K562 (cell line): ENCODE results near the gene MRM2. TPM values are rescaled to one million over a fixed set of nuclear protein-coding genes. Genes with fewer than 3 reads are reported as not detected.

ENCODE experiments used
- ATAC-seq: fragments of 200-7000 bp; cut with Tn5 transposase; 3 replicates; pipeline ENCODE4 v1.9.1; 2020; ENCODE audit warnings: moderate library complexity
- BruUV-seq: library from RNA; stranded (reverse); fragments of 400-500 nt; replicated peaks from 2 replicates; lab custom pipeline; 2021; lab: Mats Ljungman, UMichigan
- CTCF ChIA-PET: fragments of 300-600 bp; formaldehyde crosslinking; extraction: SDS; loops from one replicate; lab custom pipeline; 2021; ENCODE audit warnings: low intra/inter-chr PET ratio; lab: Yijun Ruan, JAX
- POLR2A ChIA-PET: fragments of 300-600, 350-650 bp; sonication (Branson Sonifier 250); formaldehyde crosslinking; extraction: SDS; loops from one replicate; lab custom pipeline; 2021; ENCODE audit warnings: antibody characterized with exemption, inconsistent platforms; lab: Yijun Ruan, JAX
- DNase-seq, 4 experiments: peaks; one replicate each; pipeline versions ENCODE4 v3.0.0 to v3.0.0-alpha.2; 2011 to 2018; ENCODE audit warnings: low spot score in 3 of 4, mixed read lengths in 3 of 4; ENCODE audit errors: extremely low read depth in 1 of 4
- FAIRE-seq: peaks from 2 replicates; lab custom pipeline; 2011; peaks lifted over from hg19 to GRCh38; lab: Jason Lieb, UNC
- H2AFZ ChIP-seq: 2 replicates; pipeline ENCODE4 v1.6.0; 2011; ENCODE audit warnings: low read depth, low read length, control low read depth, inconsistent platforms
- H3K27ac ChIP-seq: fragments of 200-600 bp; 3 replicates; pipeline ENCODE4 v1.8.0; 2011; ENCODE audit warnings: low read depth, mild to moderate bottlenecking, control low read depth, inconsistent platforms, low read length, moderate library complexity, mixed read lengths; ENCODE audit errors: extremely low read depth
- H3K27me3 ChIP-seq, 2 experiments: fragments of 300-600 bp in 1 of 2; 2 replicates in 1 of 2; 3 replicates in 1 of 2; pipeline versions ENCODE4 v1.6.0 to v1.8.0; 2011; ENCODE audit warnings: inconsistent platforms in 2 of 2, low read length in 2 of 2, mild to moderate bottlenecking in 1 of 2, mixed read lengths in 1 of 2, moderate library complexity in 1 of 2; ENCODE audit not compliant: control insufficient read depth in 2 of 2, insufficient read depth in 2 of 2
- H3K36me3 ChIP-seq: fragments of 300-600 bp; 3 replicates; pipeline ENCODE4 v1.8.0; 2011; ENCODE audit warnings: mild to moderate bottlenecking, low read length, inconsistent platforms; ENCODE audit not compliant: control insufficient read depth, insufficient read depth
- H3K4me1 ChIP-seq, 2 experiments: fragments of 200-600 bp in 1 of 2; replicated peaks in 1 of 2; 2 replicates in 1 of 2; 3 replicates in 1 of 2; pipeline versions ENCODE4 v1.5.1 to v1.8.0; 2011; ENCODE audit warnings: inconsistent platforms in 2 of 2, low read length in 2 of 2, mild to moderate bottlenecking in 1 of 2, mixed read lengths in 1 of 2, moderate library complexity in 1 of 2; ENCODE audit not compliant: control insufficient read depth in 2 of 2, insufficient read depth in 2 of 2
- H3K4me2 ChIP-seq: 2 replicates; pipeline ENCODE4 v1.6.1; 2011; ENCODE audit warnings: low read length, control low read depth, inconsistent platforms, mixed read lengths; ENCODE audit not compliant: insufficient read depth
- H3K4me3 ChIP-seq: fragments of 200-600 bp; sonication (generic), shearing (Covaris generic); 2 replicates; pipeline ENCODE4 v1.5.1; 2016; ENCODE audit warnings: control low read depth, inconsistent platforms
- H3K79me2 ChIP-seq: fragments of 200-600 bp; 3 replicates; pipeline ENCODE4 v1.8.0; 2011; ENCODE audit warnings: low read length, inconsistent platforms; ENCODE audit not compliant: control insufficient read depth, insufficient read depth
- H3K9ac ChIP-seq, 2 experiments: 2 replicates each; pipeline versions ENCODE4 v1.6.0 to v1.6.1; 2011; ENCODE audit warnings: low read depth in 2 of 2, low read length in 2 of 2, control low read depth in 1 of 2, inconsistent platforms in 1 of 2, mild to moderate bottlenecking in 1 of 2, mixed read lengths in 1 of 2; ENCODE audit not compliant: insufficient read depth in 1 of 2
- H3K9me1 ChIP-seq: one replicate; pipeline ENCODE4 v1.6.0; 2011; ENCODE audit warnings: inconsistent platforms, mild to moderate bottlenecking, low read length, moderate library complexity; ENCODE audit not compliant: control insufficient read depth, insufficient read depth
- H3K9me3 ChIP-seq: replicated peaks from 2 replicates; pipeline ENCODE4 v1.5.1; 2011; ENCODE audit warnings: low read depth, low read length, inconsistent platforms; ENCODE audit not compliant: control insufficient read depth, insufficient read depth
- H4K20me1 ChIP-seq: replicated peaks from 2 replicates; pipeline ENCODE4 v1.6.1; 2011; ENCODE audit warnings: low read length, inconsistent platforms, mixed read lengths; ENCODE audit not compliant: control insufficient read depth, insufficient read depth
- BRF2 ChIP-seq: IDR thresholded peaks from 3 replicates; pipeline ENCODE4 v1.6.1; 2011; ENCODE audit warnings: borderline replicate concordance, mild to moderate bottlenecking; ENCODE audit not compliant: insufficient read length, insufficient read depth
- E2F6 ChIP-seq, 2 experiments: IDR thresholded peaks; 2 replicates each; pipeline ENCODE4 v1.6.1; 2011; ENCODE audit warnings: borderline replicate concordance in 1 of 2, control low read depth in 1 of 2, low read depth in 1 of 2, low read length in 1 of 2, mild to moderate bottlenecking in 1 of 2, mixed read lengths in 1 of 2, moderate library complexity in 1 of 2; ENCODE audit not compliant: insufficient read depth in 1 of 2, insufficient read length in 1 of 2, poor library complexity in 1 of 2, severe bottlenecking in 1 of 2; ENCODE audit errors: extremely low read depth in 1 of 2
- HDAC6 ChIP-seq: IDR thresholded peaks from 2 replicates; pipeline ENCODE4 v1.6.1; 2012; ENCODE audit warnings: low read depth, mild to moderate bottlenecking, control low read depth, inconsistent platforms, low read length, moderate library complexity
- KDM5B ChIP-seq: fragments of 200-600 bp; sonication (generic); IDR thresholded peaks from 2 replicates; pipeline ENCODE4 v1.6.1; 2012; ENCODE audit warnings: low read depth, mild to moderate bottlenecking, moderate library complexity, low read length, control low read depth, inconsistent platforms; ENCODE audit not compliant: insufficient replicate concordance
- MXD1 ChIP-seq: fragments of 250-450 bp; sonication (Bioruptor Pico); IDR thresholded peaks from 2 replicates; pipeline ENCODE4 v1.8.0; 2021; ENCODE audit warnings: borderline replicate concordance, mild to moderate bottlenecking, moderate library complexity; ENCODE audit not compliant: poor library complexity, severe bottlenecking
- ZSCAN32 ChIP-seq: fragments of 450-650 bp; formaldehyde crosslinking; IDR thresholded peaks from 2 replicates; pipeline ENCODE4 v1.4.0; 2020; ENCODE audit warnings: mild to moderate bottlenecking, moderate library complexity
- WGBS: fragments of 100-300 bp; shearing (Covaris generic); methylation state at CpG from one replicate; pipeline ENCODE4 v1.1.6; 2016; ENCODE audit warnings: low coverage, mixed read lengths; ENCODE audit not compliant: insufficient coverage; ENCODE audit errors: missing lambda C conversion rate; 5-methylcytosine and 5-hydroxymethylcytosine counted together
- in situ Hi-C: fragments of 300-500 bp; cut with MboI; formaldehyde crosslinking; loops from 4 replicates; pipeline ENCODE4 v1.15.0; 2018; ENCODE audit warnings: inconsistent platforms, mixed read lengths
- intact Hi-C: fragments of 100-400 bp; cut with micrococcal nuclease; formaldehyde crosslinking; loops from 2 replicates; pipeline ENCODE4 v1.14.2; 2022
- polyA plus RNA-seq, 8 experiments: library from polyadenylated mRNA; depleted of rRNA in 4 of 8; stranded (reverse) in 5 of 8; unstranded in 3 of 8; fragments of >200 nt; fragmentation: Nextera tagmentation in 2 of 8; fragmentation: Illumina TruSeq in 1 of 8; extraction: Ambion mirVana in 2 of 8; extraction: Trizol in 1 of 8; gene quantifications; 2 replicates each; pipeline versions ENCODE4 v1.2.1 to v1.2.3, GENCODE V29; 2011 to 2014; ENCODE audit warnings: inconsistent platforms in 1 of 8, missing spikeins in 1 of 8
- total RNA-seq, 7 experiments: library from RNA; depleted of rRNA in 6 of 7; stranded (reverse); fragments of >200 nt in 6 of 7; fragmentation: Illumina TruSeq in 2 of 7; extraction: Trizol in 2 of 7; gene quantifications; 2 replicates each; pipeline versions ENCODE4 v1.2.1 to v1.2.3, GENCODE V29; 2011 to 2021; ENCODE audit warnings: low replicate concordance in 1 of 7

MRM2 gene
- total and polyA plus RNA-seq, 9 of the 15 experiments (the other 6 are each of a cell fraction or from before 2014, with no cell fraction given) = 32.4 to 116 (median 50.5) TPM

GRCh38 chr7:2219606-2220005 is 22.4 kb downstream of the MRM2 start:
- Histone ChIP-seq H4K20me1 (no peaks in the 10 kb centered on the region; the same call in 1 of the 2 replicates), H3K27me3 (no peaks in the 10 kb centered on the region), H3K4me1 (no peaks in the 10 kb centered on the region; a peak in 1 of 5 replicates), H3K79me2 (no peaks in the 10 kb centered on the region), H3K9ac (no peak overlapping the region), H3K27ac (no peak overlapping the region), H3K4me2 (no peak overlapping the region), H3K9me1 (no peaks in the 10 kb centered on the region), H2AFZ (no peak overlapping the region), H3K36me3 (peaks cover 82% of the 10 kb centered on the region; the same call in 2 of the 3 replicates), H3K9me3 (no peaks in the 10 kb centered on the region), H3K4me3 (no peak overlapping the region)
- in situ Hi-C loops (no loop called here), intact Hi-C loops (no loop called here)
- no peak for TF ChIP-seq ZSCAN32 (CRISPR knock-in tag)
- TF ChIP-seq KDM5B = no peak
- TF ChIP-seq HDAC6 = no peak
- TF ChIP-seq E2F6 (IDR thresholded peaks at IDR 0.05; ENCODE audit: borderline replicate concordance in 1 of 2, extremely low read depth in 1 of 2, insufficient read depth in 1 of 2, insufficient read length in 1 of 2, low read depth in 1 of 2, low read length in 1 of 2, poor library complexity in 1 of 2, severe bottlenecking in 1 of 2) = no peak
- TF ChIP-seq BRF2 = no peak
- TF ChIP-seq MXD1 (CRISPR knock-in tag) = no peak
- no TSS peak for BruUV-seq
- FAIRE-seq (no peak), DNase-seq (no peak), ATAC-seq (no peak)
- WGBS = 98% methylated on average over 4 of the region's 8 CpGs
- ChIA-PET POLR2A (no interaction called here), CTCF (no interaction called here)
